ENCODE measurements around the gene GGA2. TPM values are rescaled to one million over a fixed set of nuclear protein-coding genes. Genes with fewer than 3 reads are reported as not detected.

GGA2 gene
- total and polyA plus RNA-seq, 7 donors: 13.2 to 55.7 (median 29.6) TPM

- H3K27me3 ChIP-seq: no peaks in the 10 kb centered on the region
- no peak for DNase-seq
- intact Hi-C loops (cut with DNase I): no loop called here
- H3K36me3 ChIP-seq: peaks cover 0 to 89% (median 11%) of the 10 kb centered on the region in 4 donors
- 89 to 91% methylated on average over 11 of the region's 11 CpGs for WGBS, 2 donors
- H3K27ac ChIP-seq: no peak overlapping the region
- no peaks in the 10 kb centered on the region for H3K4me1 ChIP-seq
- H3K9me3 ChIP-seq: no peaks in the 10 kb centered on the region
- H3K4me3 ChIP-seq: no peak overlapping the region
- TF ChIP-seq POLR2A (IDR thresholded peaks at IDR 0.05): no peak
- no peak for TF ChIP-seq POLR2AphosphoS5 (IDR thresholded peaks at IDR 0.05)
- no peak for TF ChIP-seq EP300 (IDR thresholded peaks at IDR 0.05)
- TF ChIP-seq, protein P1, sequence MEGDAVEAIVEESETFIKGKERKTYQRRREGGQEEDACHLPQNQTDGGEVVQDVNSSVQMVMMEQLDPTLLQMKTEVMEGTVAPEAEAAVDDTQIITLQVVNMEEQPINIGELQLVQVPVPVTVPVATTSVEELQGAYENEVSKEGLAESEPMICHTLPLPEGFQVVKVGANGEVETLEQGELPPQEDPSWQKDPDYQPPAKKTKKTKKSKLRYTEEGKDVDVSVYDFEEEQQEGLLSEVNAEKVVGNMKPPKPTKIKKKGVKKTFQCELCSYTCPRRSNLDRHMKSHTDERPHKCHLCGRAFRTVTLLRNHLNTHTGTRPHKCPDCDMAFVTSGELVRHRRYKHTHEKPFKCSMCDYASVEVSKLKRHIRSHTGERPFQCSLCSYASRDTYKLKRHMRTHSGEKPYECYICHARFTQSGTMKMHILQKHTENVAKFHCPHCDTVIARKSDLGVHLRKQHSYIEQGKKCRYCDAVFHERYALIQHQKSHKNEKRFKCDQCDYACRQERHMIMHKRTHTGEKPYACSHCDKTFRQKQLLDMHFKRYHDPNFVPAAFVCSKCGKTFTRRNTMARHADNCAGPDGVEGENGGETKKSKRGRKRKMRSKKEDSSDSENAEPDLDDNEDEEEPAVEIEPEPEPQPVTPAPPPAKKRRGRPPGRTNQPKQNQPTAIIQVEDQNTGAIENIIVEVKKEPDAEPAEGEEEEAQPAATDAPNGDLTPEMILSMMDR (IDR thresholded peaks at IDR 0.05): no peak
These were observed 29.9 kb upstream of the GGA2 start for GRCh38 chr16:23539984-23540816.

DNA sequence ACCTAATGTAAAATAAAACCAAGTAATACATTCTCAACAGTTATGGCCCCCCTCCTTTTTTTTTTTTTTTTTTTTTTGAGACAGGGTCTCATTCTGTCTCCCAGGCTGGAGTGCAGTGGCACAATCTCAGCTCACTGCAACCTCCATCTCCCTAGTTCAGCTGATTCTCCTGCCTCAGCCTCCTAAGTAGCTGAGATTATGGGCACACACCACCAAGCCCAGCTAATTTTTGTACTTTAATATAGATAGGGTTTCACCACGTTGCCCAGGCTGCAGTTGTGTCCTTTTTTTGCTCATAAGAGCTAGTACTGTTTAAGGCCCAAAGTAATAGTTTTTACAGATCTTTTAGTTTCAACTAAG lies 28.6 kb upstream of the GGA2 start:
- no peaks in the 10 kb centered on the region for H3K4me1 ChIP-seq
- H3K27ac ChIP-seq: no peak overlapping the region
- peaks cover 8 to 89% (median 14%) of the 10 kb centered on the region in 4 donors for H3K36me3 ChIP-seq
- no peaks in the 10 kb centered on the region for H3K9me3 ChIP-seq
- H3K4me3 ChIP-seq: no peak overlapping the region
- TF ChIP-seq EP300 (IDR thresholded peaks at IDR 0.05) (no peak), POLR2A (IDR thresholded peaks at IDR 0.05) (no peak), POLR2AphosphoS5 (IDR thresholded peaks at IDR 0.05) (no peak)
- TF ChIP-seq, protein P1 (IDR thresholded peaks at IDR 0.05): no peak
- DNase-seq: no peak
- intact Hi-C loops (cut with DNase I): no loop called here
- WGBS, 2 donors: 91 to 93% methylated on average over 1 of the region's 1 CpG
- H3K27me3 ChIP-seq: no peaks in the 10 kb centered on the region

DNA sequence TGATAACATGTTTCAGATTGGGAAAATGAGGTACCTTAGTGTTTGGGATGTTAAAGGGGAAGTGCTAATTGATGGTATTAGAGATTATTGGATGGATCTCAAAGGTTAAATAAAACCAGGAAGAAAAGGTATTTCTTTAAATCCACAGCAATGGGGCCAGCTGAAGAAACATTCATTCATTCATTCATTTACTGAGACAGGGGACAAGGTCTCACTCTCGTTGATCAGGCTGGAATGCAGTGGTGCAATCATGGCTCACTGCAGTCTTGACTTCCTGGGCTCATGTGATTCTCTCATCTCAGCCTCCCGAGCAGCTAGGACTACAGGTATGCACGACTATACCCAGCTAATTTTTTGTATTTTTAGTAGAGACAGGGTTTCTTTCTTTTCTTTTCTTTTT lies 27.1 kb upstream of the GGA2 start:
- no peaks in the 10 kb centered on the region for H3K27me3 ChIP-seq

GRCh38 chr16:23535901-23536300 lies 25.6 kb upstream of the GGA2 start:
- Histone ChIP-seq H3K9me3 (no peaks in the 10 kb centered on the region), H3K27me3 (no peaks in the 10 kb centered on the region), H3K27ac (no peak overlapping the region), H3K36me3 (peaks cover 17 to 90% (median 21%) of the 10 kb centered on the region in 4 donors), H3K4me1 (no peaks in the 10 kb centered on the region), H3K4me3 (no peak overlapping the region)
- intact Hi-C loops (cut with DNase I): no loop called here
- DNase-seq: no peak
- TF ChIP-seq EP300 (IDR thresholded peaks at IDR 0.05) (no peak), POLR2A (IDR thresholded peaks at IDR 0.05) (no peak), POLR2AphosphoS5 (IDR thresholded peaks at IDR 0.05) (no peak)
- TF ChIP-seq, protein P1 (IDR thresholded peaks at IDR 0.05): no peak
- WGBS, 2 donors: 82 to 92% methylated on average over 2 of the region's 2 CpGs

More for the DNA sequence above, 27.1 kb upstream of the GGA2 start:
- intact Hi-C loops (cut with DNase I): no loop called here
- Histone ChIP-seq H3K36me3 (peaks cover 13 to 89% (median 19%) of the 10 kb centered on the region in 4 donors), H3K4me1 (no peaks in the 10 kb centered on the region), H3K27ac (no peak overlapping the region), H3K4me3 (no peak overlapping the region), H3K9me3 (no peaks in the 10 kb centered on the region)
- TF ChIP-seq, protein P1 (IDR thresholded peaks at IDR 0.05): no peak
- no peak for TF ChIP-seq POLR2AphosphoS5 (IDR thresholded peaks at IDR 0.05)
- no peak for TF ChIP-seq EP300 (IDR thresholded peaks at IDR 0.05)
- TF ChIP-seq POLR2A (IDR thresholded peaks at IDR 0.05): no peak
- no peak for DNase-seq
- 69 to 89% methylated on average over 3 of the region's 3 CpGs for WGBS, 2 donors

Data from sigmoid colon (tissue), 7 donors.